Non-pigmented ciliary epithelial cell (primary cell): ENCODE measurements around the gene TBC1D22A.

Experiments
- DNase-seq: peaks from one replicate; pipeline ENCODE4 v3.0.0-alpha.2; 2010; ENCODE audit warnings: low read depth

Gene TBC1D22A

DNA sequence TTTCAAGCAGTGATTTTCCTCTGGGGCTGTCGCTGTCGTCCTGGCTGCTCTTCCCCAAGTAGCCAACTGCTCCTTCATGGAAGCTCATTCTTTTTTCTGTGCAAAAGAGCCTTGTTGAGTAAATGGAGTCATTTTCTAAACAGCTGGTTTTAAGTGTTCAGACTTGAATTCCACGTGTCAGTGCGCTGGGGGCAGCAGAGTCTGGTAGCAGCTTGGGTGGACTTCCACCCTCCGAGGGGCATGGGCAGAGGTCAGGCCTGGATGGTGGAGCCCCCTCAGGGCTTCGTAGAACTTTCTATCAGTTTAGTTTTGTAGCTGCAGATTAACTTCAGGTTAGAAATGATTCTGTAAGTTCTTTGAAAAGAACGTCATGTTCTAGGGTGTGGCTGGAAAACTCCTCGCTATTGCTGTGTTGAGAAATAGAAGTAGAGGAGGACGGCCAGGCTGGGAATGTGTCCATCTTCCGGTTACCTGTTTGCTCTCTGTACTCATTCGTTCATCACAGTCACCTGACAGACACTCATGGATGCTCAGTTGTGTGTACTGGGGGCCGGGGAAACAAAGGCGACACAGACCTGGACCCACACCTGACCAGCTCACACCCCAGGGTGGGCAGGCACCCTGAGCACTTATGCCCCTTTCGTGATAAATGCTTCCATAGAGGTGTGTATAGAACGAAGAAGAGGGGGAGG, 270.7 kb downstream of the TBC1D22A start:
- DNase-seq: no peak

GRCh38 chr22:47033648-47034000, 271.2 kb downstream of the TBC1D22A start:
- no peak for DNase-seq

DNA sequence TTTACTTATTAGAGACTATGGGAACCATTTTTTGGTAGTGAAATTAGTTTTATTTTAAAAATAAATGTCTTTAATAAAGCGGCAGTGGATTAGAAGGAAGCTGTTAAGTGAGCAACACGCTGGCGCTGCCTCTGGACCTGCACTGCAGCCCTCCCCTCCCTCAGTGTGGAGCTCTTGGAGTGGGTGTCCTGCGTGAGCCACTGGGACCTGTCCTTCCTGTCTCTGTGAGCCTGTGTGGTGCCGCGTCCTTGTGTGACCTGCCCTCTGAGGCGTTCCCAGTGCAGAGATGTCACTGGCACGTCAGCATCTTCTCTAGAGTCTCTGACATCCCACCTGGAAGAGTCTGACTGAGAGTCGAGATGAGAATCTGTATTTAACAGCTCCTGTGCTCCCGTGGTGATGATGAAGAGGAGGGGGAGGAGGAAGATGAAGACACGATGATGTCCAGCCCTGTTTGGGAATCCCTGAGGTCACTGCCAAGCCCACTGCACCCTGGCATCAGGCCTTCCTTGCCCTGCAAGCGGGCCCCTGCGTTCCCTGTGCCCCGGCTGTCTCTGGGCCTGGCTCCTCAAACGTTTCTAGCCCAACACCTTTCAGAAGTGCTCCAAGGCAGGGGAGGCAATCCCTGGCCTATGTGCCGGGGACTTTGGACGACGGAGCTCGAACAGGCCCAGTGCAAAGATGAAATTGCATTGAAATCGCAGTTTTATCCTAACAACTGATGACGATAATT, 271.8 kb downstream of the TBC1D22A start:
- no peak for DNase-seq

DNA sequence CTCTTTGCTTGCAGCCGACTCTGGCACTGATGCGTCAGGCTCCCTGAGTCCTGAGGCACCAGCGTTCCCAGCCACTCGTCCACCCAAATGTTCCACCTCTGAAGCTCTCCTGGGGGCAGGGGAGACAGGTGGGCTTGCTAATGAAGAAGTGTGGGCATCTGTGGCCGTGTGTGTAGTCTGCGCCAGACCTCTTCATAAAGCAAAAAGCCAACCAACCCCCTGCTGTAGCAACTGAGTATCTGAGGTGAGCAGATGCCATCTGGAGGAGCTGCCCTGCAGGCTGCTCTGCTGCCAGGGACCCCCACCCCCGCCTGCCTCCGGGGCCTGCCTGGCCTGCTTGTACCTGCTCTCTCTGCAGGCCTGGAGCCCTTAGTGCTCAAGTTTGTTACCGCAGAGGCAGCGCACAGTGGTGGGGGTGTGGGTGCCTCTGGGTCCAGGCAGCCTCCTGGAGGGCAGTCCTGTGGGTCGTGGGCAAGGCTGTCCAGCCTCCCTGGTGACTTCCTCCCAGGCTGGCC, 272.5 kb downstream of the TBC1D22A start:
- DNase-seq: no peak

DNA sequence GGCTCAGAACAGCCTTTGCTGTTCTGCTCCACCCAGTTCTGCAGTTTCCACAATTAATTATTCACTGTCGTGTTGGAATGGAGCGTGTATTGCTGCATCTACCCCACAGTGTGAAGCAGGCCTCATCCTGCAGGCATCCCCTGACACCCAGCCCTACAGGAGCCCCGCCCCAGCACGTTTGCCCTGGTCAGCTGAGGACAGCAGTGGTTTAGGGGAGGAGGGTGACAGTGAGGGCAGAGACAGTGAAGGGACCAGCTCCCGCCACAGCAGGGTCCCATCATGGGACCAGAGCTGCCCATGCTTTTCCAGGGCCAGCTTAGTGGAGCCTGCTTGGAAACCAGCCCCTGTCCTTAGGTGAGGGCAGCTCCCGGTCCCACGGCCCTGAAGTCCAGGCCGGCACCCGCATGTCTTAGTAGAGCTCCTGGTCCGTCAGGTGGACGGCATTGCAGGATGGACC, 273.0 kb downstream of the TBC1D22A start:
- DNase-seq: no peak

- DNase-seq: no peak
These were observed 273.9 kb downstream of the TBC1D22A start for GRCh38 chr22:47036352-47036751.

DNA sequence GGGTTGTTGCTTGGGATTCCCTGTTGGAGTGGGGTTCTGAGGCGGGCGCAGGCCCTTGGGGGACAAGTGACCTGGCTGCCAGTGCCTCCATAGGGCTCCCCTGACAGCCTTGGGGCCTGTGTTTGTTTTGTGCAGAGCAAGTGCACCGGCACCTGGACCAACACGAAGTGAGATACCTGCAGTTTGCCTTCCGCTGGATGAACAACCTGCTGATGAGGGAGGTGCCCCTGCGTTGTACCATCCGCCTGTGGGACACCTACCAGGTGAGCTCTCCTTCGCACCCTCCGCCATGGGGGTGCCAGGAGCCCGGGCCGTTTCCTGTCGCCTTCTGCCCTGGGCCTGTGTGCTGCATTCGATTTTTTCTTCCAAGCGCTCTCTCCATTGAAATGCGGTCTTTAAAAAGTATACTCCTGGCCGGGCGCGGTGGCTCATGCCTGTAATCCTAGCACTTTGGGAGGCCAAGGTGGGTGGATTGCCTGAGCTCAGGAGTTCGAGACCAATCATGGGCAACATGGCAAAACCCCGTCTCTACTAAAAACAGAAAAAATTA, 274.6 kb downstream of the TBC1D22A start:
- no peak for DNase-seq

DNA sequence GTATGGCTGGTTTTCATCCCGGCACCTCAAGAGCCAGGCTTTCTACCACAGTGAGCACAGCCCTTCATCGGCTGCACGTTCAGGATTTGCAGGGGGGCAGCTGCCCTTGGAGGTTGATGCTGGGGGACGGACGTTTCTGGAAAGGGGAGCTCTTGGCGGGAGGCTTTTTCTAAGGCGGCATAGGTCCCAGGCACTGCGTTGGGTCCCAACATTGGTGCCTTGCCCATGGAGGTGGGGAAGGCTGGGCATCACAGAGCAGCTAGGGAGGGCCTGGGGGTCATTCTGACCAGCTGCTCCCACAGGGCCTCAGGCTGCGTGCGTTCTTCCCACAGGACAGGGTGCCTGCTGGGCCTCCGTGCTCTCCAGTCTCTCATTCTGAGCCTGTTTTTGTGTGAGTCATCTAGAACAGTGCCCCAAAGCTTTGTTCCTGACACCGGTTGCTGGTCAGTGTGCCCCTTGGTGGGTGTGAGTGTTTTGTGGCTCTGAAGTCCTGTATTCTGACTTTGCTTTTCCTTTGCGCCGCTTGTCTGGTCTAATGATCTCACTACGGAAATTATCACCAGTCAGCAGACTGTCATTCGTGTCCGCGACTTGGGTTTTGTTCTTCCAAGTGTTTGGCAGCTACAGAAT, 275.9 kb downstream of the TBC1D22A start:
- no peak for DNase-seq

GRCh38 chr22:47039356-47039755, 276.9 kb downstream of the TBC1D22A start:
- no peak for DNase-seq

GRCh38 chr22:47040486-47041270, 278.2 kb downstream of the TBC1D22A start:
- DNase-seq: no peak

GRCh38 chr22:47041271-47042115, 279.0 kb downstream of the TBC1D22A start:
- no peak for DNase-seq

DNA sequence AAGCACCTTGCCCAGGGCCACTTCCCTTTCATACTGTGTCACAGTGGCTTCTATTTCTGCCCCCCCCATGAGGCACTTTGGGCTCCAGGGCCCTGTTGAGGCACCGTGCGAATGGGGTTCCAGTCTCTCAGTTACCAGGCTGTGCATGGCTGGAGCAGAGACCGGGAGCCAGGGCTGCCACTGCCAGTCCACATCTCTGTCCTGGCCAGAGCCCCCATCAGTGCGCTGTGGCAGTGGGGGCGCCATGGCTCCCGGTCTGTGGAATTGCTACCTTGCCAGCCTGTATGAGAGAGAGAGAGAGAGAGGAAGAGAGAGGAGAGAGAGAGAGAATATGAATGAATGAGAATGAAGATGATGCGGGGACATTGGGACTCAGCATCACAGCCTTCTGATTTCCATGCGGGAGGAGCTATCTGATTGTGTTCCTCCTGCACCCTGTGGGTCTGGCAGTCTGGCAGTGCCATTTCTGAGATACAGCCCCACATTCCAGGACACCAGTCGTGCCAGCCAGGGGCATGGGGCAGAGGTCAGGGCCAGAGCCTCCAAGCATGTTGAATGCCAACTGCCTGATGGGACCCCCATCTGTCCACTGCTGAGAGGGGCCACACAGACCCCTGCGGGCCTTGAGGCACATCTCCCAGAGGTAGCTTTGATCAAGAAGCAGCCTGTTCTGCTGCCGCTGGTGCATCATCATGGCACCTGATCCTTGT, 279.8 kb downstream of the TBC1D22A start:
- DNase-seq: no peak

- no peak for DNase-seq
These were observed 280.5 kb downstream of the TBC1D22A start for GRCh38 chr22:47042861-47043496.

DNA sequence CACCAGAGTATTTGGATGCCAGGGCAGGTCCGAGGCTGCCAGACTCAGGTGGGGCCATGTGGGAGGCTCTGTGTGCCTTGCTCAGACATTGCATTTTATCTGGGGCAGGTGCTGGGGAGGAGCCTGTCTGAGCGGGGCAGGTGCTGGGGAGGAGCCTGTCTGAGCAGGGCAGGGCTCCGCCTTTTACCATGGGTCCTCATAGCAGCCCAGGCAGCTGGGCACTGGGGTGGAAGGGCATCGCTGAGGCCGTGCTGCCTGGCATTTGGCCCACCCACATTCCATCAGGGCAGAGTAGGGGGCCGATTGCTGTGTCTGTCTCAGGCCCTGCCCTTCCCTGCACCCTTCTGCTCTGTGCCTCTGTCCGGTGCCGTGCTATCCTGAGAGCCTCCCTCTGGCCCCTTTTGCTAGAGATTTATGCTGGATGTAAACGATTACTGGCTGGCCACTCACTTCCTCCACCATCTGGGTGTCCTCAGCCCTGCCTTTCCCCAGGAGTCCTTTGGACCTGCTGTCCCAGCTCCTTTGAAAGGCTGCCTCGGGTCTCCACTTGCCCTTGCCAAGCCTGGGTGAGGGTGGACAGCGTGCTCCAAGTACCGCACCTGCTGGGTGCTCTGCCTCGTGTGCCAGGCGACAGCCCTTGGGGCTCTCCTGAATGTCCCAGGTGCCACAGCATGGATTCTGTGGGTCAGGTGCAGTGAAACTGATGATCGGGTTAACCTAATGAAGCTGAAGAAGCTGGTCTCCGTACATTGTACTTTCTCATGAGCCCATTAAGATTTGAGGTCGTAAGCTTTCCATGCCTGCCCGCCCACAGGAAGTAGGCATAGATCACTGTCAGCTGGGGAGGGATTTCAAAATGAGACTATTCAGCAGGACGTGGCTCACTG, 281.6 kb downstream of the TBC1D22A start:
- DNase-seq: no peak

- DNase-seq: no peak
These were observed 282.5 kb downstream of the TBC1D22A start for GRCh38 chr22:47044722-47045535.

DNA sequence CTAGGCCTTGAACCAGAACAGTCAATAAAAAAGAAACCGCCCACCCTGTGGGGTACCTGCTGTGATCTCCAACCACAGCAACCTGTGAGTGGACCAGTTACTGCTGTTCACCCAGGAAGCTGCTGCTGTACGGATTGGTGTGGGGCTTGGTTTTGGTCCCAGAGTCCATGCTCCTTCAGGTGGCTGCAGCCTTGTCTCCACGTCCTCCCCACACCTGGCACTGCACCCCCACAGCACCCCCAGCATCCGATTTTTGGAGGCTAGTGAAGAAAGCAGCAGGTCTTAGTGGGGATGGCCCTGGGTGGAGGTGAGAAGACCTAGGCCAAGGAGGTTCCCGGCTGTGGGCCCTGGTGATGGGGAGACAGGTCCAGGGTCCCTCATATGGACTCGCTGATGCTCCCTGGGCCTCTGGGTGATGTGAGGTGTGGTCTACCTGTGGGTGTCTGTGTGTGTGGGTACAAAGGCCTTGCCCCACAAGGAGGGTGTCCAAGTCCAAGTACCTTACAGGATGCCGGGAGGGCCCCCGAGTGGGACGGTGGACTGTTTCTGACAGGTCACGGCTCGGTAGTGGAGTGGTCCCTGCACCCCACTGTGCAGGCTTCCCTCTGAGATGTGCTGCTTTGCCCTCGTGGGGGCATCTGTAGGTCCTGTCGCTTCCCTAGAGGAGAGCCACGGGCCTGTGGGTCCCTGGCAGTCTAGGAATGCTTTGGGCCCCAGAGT, 283.4 kb downstream of the TBC1D22A start:
- DNase-seq: no peak

- DNase-seq: no peak
These were observed 284.1 kb downstream of the TBC1D22A start for GRCh38 chr22:47046411-47047065.
